Lower leg skin (tissue), 4 donors: ENCODE data around the gene CYLD. TPM values are rescaled to one million over a fixed set of nuclear protein-coding genes. Genes with fewer than 3 reads are reported as not detected.

Source experiments
- DNase-seq, 2 donors: peaks; one replicate each; pipeline ENCODE4 v3.0.0-alpha.2; 2019; ENCODE audit warnings: low spot score in 2 of 2
- H3K4me3 ChIP-seq: fragments of 200-600 bp; sonication (generic); 2 replicates; pipeline ENCODE4 v1.5.1; 2017; ENCODE audit warnings: mild to moderate bottlenecking, low read depth; ENCODE audit not compliant: poor library complexity, severe bottlenecking
- CTCF ChIP-seq, 3 donors: fragments of 450-650 bp; IDR thresholded peaks; one replicate each; pipeline ENCODE4 v1.5.1; 2016; ENCODE audit warnings: antibody characterized with exemption in 3 of 3, mild to moderate bottlenecking in 3 of 3, moderate library complexity in 2 of 3
- POLR2A ChIP-seq, 2 donors: fragments of 450-650 bp; IDR thresholded peaks; one replicate each; pipeline ENCODE4 v1.6.1; 2016 to 2017; ENCODE audit warnings: antibody characterized with exemption in 2 of 2, mild to moderate bottlenecking in 1 of 2, moderate library complexity in 1 of 2
- WGBS, 2 donors: methylation state at CpG; one replicate each; pipeline ENCODE4 v1.1.5; 2018; 5-methylcytosine and 5-hydroxymethylcytosine counted together
- intact Hi-C: fragments of 100-400 bp; cut with DNase I; formaldehyde crosslinking; loops from one replicate; pipeline ENCODE4 v1.15.0; 2023; ENCODE audit warnings: low total_unique reads
- total RNA-seq, 4 donors: library from RNA; depleted of rRNA; stranded (reverse); fragments of >200 nt; gene quantifications; one replicate each; pipeline ENCODE4 v1.1.0, GENCODE V29; 2016

The CYLD gene
- total RNA-seq, 4 donors from 2014 or later = 35.8 to 50.3 (median 41.8) TPM

GRCh38 chr16:50765260-50765659 lies 23.4 kb downstream of the CYLD start:
- TF ChIP-seq POLR2A (IDR thresholded peaks at IDR 0.05) = no peak
- TF ChIP-seq CTCF (IDR thresholded peaks at IDR 0.05) = no peak
- intact Hi-C loops = no loop called here
- no peak overlapping the region for H3K4me3 ChIP-seq
- no peak for DNase-seq
- WGBS, 2 donors = 84 to 93% methylated on average over 1 of the region's 1 CpG

DNA sequence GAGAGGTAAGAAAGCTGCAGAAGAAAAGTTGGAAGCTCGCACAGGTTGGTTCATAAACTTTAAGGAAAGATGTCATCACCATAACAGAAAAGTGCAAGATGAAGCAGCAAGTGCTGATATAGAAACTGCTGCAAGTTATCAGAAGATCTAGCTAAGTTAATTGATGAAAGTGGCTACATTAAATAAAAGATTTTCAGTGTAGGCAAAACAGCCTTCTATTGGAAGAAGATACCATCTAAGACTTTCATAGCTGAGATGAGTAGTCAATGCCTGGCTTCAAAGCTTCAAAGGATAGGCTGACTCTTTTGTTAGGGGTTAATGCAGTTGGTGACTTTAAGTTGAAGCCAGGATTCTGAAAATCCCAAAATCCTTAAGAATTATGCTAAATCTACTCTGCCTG lies 24.0 kb downstream of the CYLD start:
- H3K4me3 ChIP-seq = no peak overlapping the region
- intact Hi-C loops = no loop called here
- 94 to 97% methylated on average over 1 of the region's 1 CpG for WGBS, 2 donors
- TF ChIP-seq POLR2A (IDR thresholded peaks at IDR 0.05) (no peak), CTCF (IDR thresholded peaks at IDR 0.05) (no peak)
- no peak for DNase-seq

DNA sequence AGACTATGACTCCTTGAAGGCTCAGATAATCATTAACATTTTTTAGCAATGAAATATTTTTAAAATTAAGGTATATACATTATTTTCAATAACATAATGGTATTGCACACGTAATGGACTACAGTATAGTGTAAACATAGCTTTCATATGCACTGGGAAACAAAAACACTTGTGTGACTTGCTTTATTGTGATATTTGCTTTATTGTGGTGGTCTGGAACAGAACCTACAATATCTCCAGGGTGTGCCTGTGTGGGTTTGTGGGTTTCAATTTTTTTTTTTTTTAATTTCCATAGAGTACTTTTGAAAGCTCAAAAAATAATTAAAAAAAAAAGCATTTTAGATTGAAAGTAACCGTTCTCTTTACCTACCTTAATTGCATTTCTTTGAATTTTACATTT lies 25.3 kb downstream of the CYLD start:
- WGBS, 2 donors = 93 to 98% methylated on average over 2 of the region's 2 CpGs
- intact Hi-C loops = no loop called here
- no peak overlapping the region for H3K4me3 ChIP-seq
- TF ChIP-seq POLR2A (IDR thresholded peaks at IDR 0.05) = no peak
- no peak for TF ChIP-seq CTCF (IDR thresholded peaks at IDR 0.05)
- no peak for DNase-seq

GRCh38 chr16:50771366-50771765 lies 29.5 kb downstream of the CYLD start:
- intact Hi-C loops = no loop called here
- no peak for DNase-seq
- TF ChIP-seq POLR2A (IDR thresholded peaks at IDR 0.05) = no peak
- TF ChIP-seq CTCF (IDR thresholded peaks at IDR 0.05) = no peak
- WGBS, 2 donors = 88 to 89% methylated on average over 3 of the region's 3 CpGs
- no peak overlapping the region for H3K4me3 ChIP-seq

DNA sequence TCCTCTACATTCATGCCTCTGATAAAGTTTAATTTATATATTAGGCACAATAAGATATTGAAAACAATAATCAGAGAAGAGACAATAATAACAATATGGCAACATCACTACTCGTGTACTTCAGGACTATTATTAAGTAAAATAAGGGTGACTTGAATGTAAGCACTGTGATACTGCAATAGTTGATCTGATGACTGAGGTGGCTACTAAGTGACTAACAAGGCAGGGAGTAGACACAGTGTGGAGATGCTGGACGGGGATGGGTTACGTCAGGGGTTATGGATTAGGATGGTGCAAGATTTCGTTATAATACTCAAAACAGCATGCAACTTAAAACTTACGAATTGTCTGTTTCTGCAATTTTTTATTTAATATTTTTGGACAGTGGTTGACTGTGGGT lies 32.5 kb downstream of the CYLD start:
- H3K4me3 ChIP-seq = no peak overlapping the region
- DNase-seq = no peak
- WGBS, 2 donors = 95 to 97% methylated on average over 5 of the region's 5 CpGs
- TF ChIP-seq CTCF (IDR thresholded peaks at IDR 0.05) = no peak
- TF ChIP-seq POLR2A (IDR thresholded peaks at IDR 0.05) = no peak
- intact Hi-C loops = no loop called here

- intact Hi-C loops = no loop called here
These were observed 33.1 kb downstream of the CYLD start for GRCh38 chr16:50774960-50775359.

More at GRCh38 chr16:50774960-50775359, 33.1 kb downstream of the CYLD start:
- 87 to 96% methylated on average over 3 of the region's 3 CpGs for WGBS, 2 donors
- DNase-seq = no peak
- no peak overlapping the region for H3K4me3 ChIP-seq
- no peak for TF ChIP-seq POLR2A (IDR thresholded peaks at IDR 0.05)
- no peak for TF ChIP-seq CTCF (IDR thresholded peaks at IDR 0.05)
